ENCODE measurements around the gene LRP2. TPM values are rescaled to one million over a fixed set of nuclear protein-coding genes. Genes with fewer than 3 reads are reported as not detected.

The LRP2 gene
- under 0.01 to 0.07 TPM (median 0.02 TPM) in 3 of 5 replicates, not detected in the others for total RNA-seq (2022; extraction: Qiagen RNA extraction)

DNA sequence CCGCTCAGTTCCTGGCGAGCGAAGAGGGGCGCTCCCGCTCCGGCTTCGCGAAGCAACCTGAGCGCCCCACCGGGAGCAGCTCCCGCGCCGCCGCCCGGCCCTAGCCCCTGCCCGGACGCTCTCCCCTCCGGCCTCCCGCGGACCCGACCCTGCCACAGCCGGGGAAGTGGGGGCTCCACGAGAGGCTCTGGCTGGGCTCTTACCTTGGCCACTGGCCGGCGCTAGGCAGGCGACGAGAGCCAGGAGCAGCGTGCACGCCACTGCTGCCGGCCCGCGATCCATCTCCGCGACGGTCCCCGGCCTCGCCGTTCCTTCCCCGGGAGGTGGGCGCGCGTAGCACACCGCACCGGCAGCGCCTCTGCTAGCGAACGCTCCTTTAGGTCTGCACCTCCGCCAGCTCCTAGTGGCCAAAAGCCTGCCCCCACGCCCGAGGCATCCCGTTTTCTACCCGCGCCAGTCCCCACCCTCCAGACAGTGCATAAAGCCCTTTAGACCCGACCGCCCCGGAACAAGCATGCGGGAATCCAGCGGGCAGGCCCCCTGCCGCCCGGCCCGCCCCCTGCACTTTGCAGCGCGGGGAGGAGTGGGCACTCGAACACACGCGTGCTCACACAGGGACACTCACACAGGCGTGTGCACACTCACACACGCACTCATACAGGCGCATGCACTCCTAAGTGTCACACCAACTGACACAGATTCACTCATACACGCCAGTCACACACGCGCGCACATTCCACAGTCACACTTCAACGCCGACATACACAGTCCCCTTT lies at the start of gene LRP2:
LRP2 (minus strand) TSS at position 417 of the 776 bp plus-strand sequence; CDS start at position 282, 135 bp downstream.

Other genes with a start within 250 kb of the LRP2 start
- gene BBS5, start 117.0 kb upstream of the LRP2 start, total RNA-seq (2022; extraction: Qiagen RNA extraction): 4.4 to 5.8 TPM (median 5.0 TPM) in 5 replicates
- gene KLHL41, start 147.2 kb upstream of the LRP2 start, total RNA-seq (2022; extraction: Qiagen RNA extraction): 0.11 to 0.21 TPM (median 0.16 TPM) in 5 replicates
- 20.3 to 24.1 TPM (median 23.6 TPM) in 5 replicates for gene FASTKD1, start 211.3 kb upstream of the LRP2 start, total RNA-seq (2022; extraction: Qiagen RNA extraction)
- 34.4 to 48.4 TPM (median 44.7 TPM) in 5 replicates for gene PPIG, start 221.8 kb upstream of the LRP2 start, total RNA-seq (2022; extraction: Qiagen RNA extraction)